Right lobe of liver (tissue), 4 donors: ENCODE measurements around the gene CLIC1.

Experiments used
- CTCF ChIP-seq, 4 donors: fragments of 200-600 bp in 3 of 4; fragments of 450-650 bp in 1 of 4; IDR thresholded peaks; one replicate each; pipeline versions ENCODE4 v1.5.1 to v1.8.0; 2016 to 2022; ENCODE audit warnings: antibody characterized with exemption in 4 of 4, mild to moderate bottlenecking in 2 of 4
- POLR2A ChIP-seq: fragments of 450-650 bp; IDR thresholded peaks from one replicate; pipeline ENCODE4 v1.6.1; 2017; ENCODE audit warnings: antibody characterized with exemption, mild to moderate bottlenecking
- donor health status: DM: no; HTN: no; CAD: no.
- donor health status: DM: no; HTN: no; CAD: no.
- donor health status: DM: no; HTN: yes; CAD: no.

- TF ChIP-seq CTCF (IDR thresholded peaks at IDR 0.05) (no peak), POLR2A (no peak)
These were observed 35.5 kb downstream of the CLIC1 start for GRCh38 chr6:31700740-31701401.
